ENCODE data around the gene HAUS7.

HAUS7 gene

GRCh38 chrX:153414856-153415510, 55.4 kb downstream of the HAUS7 start:
- TF ChIP-seq EZH2phosphoT487 (IDR thresholded peaks at IDR 0.05; ENCODE audit: borderline replicate concordance, low read length), result no peak
- TF ChIP-seq, protein P1, sequence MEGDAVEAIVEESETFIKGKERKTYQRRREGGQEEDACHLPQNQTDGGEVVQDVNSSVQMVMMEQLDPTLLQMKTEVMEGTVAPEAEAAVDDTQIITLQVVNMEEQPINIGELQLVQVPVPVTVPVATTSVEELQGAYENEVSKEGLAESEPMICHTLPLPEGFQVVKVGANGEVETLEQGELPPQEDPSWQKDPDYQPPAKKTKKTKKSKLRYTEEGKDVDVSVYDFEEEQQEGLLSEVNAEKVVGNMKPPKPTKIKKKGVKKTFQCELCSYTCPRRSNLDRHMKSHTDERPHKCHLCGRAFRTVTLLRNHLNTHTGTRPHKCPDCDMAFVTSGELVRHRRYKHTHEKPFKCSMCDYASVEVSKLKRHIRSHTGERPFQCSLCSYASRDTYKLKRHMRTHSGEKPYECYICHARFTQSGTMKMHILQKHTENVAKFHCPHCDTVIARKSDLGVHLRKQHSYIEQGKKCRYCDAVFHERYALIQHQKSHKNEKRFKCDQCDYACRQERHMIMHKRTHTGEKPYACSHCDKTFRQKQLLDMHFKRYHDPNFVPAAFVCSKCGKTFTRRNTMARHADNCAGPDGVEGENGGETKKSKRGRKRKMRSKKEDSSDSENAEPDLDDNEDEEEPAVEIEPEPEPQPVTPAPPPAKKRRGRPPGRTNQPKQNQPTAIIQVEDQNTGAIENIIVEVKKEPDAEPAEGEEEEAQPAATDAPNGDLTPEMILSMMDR (IDR thresholded peaks at IDR 0.05; ENCODE audit: low read depth, low read length, poor library complexity, severe bottlenecking), result no peak
- H3K4me3 ChIP-seq (ENCODE audit: low read length), result no peak overlapping the region
- H3K9me3 ChIP-seq (ENCODE audit: control insufficient read depth, insufficient read depth, low read length), result no peaks in the 10 kb centered on the region
- H3K27me3 ChIP-seq (ENCODE audit: control insufficient read depth, low read length), result no peaks in the 10 kb centered on the region
- no peak overlapping the region for H3K4me2 ChIP-seq (ENCODE audit: low read length)
- no peaks in the 10 kb centered on the region for H4K20me1 ChIP-seq (ENCODE audit: control insufficient read depth, insufficient read depth, low read depth, low read length)
- no peak overlapping the region for H3K27ac ChIP-seq (ENCODE audit: low read depth, low read length)
- no peaks in the 10 kb centered on the region for H3K36me3 ChIP-seq (ENCODE audit: control insufficient read depth, low read length)
- H3F3A ChIP-seq (ENCODE audit: control insufficient read depth, insufficient read depth), result no peaks in the 10 kb centered on the region
- peaks cover 19% of the 10 kb centered on the region for H3K4me1 ChIP-seq (ENCODE audit: control insufficient read depth, low read length)
- no peaks in the 10 kb centered on the region for H3K9me2 ChIP-seq (replicated peaks; ENCODE audit: control insufficient read depth, low read length)
- peaks cover 3% of the 10 kb centered on the region; the same call in 1 of the 2 replicates for H3K79me2 ChIP-seq (ENCODE audit: control insufficient read depth, low read length)

- Histone ChIP-seq H3K4me2 (ENCODE audit: low read length) (no peak overlapping the region), H3K9me2 (replicated peaks; ENCODE audit: control insufficient read depth, low read length) (no peaks in the 10 kb centered on the region), H3K36me3 (ENCODE audit: control insufficient read depth, low read length) (no peaks in the 10 kb centered on the region), H3K27me3 (ENCODE audit: control insufficient read depth, low read length) (no peaks in the 10 kb centered on the region), H3F3A (ENCODE audit: control insufficient read depth, insufficient read depth) (no peaks in the 10 kb centered on the region), H3K79me2 (ENCODE audit: control insufficient read depth, low read length) (peaks cover 3% of the 10 kb centered on the region; the same call in 1 of the 2 replicates), H3K9me3 (ENCODE audit: control insufficient read depth, insufficient read depth, low read length) (no peaks in the 10 kb centered on the region), H3K4me1 (ENCODE audit: control insufficient read depth, low read length) (peaks cover 19% of the 10 kb centered on the region), H3K4me3 (ENCODE audit: low read length) (no peak overlapping the region), H3K27ac (ENCODE audit: low read depth, low read length) (no peak overlapping the region), H4K20me1 (ENCODE audit: control insufficient read depth, insufficient read depth, low read depth, low read length) (no peaks in the 10 kb centered on the region)
- no peak for TF ChIP-seq EZH2phosphoT487 (IDR thresholded peaks at IDR 0.05; ENCODE audit: borderline replicate concordance, low read length)
- TF ChIP-seq, protein P1 (IDR thresholded peaks at IDR 0.05; ENCODE audit: low read depth, low read length, poor library complexity, severe bottlenecking), result no peak
These were observed 56.6 kb downstream of the HAUS7 start for GRCh38 chrX:153413731-153414130.

DNA sequence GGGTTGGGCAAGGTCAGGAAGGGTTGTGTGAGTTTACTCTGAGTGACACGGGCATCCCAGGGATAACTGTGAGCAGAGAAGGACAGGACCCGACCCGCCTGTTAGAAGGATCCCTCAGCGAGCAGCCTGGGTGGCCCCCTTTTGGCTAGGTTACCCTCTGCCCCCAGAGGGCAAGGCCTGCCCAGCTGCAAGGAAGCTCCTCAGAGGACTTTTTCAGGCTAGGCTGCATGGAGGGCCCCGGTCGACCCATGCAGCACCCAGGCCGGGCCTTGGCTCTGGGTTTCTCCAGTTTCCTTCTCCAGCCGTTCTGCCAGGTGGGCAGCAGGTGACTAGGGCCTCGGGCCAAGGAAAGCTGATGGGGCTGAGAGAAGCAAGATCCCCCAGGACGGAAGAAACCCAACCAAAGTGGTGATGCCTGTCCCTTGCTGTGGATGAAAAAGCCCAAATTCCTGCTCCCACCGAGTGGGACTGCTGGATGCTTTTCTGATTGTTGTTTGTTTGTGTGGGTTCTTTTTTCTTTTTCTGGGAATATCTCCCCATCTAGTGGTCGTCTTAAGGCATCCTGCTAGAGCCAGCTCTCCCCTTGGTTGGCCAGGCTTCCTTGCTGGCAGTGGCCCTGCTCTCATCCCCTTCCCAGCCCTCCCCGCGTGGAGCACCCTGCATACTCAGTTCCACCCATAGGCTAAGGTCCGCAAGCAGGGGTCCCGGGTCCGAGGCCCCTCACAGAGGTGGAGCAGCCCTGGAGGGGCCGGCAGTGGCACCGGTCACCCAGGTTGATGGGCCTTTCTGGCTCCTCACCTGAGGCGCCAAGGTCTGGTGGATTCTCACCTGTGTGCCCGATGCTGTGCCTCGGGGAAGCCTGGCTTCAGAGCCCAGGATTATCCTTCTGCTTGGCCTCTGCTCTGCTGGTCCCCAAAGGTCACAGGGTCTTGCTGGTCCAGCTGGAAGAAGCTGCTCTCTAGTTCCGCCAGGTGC, 57.3 kb downstream of the HAUS7 start:
- H3K4me1 ChIP-seq (ENCODE audit: control insufficient read depth, low read length), result peaks cover 19% of the 10 kb centered on the region
- H4K20me1 ChIP-seq (ENCODE audit: control insufficient read depth, insufficient read depth, low read depth, low read length), result no peaks in the 10 kb centered on the region
- no peaks in the 10 kb centered on the region for H3K9me2 ChIP-seq (replicated peaks; ENCODE audit: control insufficient read depth, low read length)
- H3K36me3 ChIP-seq (ENCODE audit: control insufficient read depth, low read length), result no peaks in the 10 kb centered on the region
- TF ChIP-seq EZH2phosphoT487 (IDR thresholded peaks at IDR 0.05; ENCODE audit: borderline replicate concordance, low read length), result no peak
- TF ChIP-seq, protein P1 (IDR thresholded peaks at IDR 0.05; ENCODE audit: low read depth, low read length, poor library complexity, severe bottlenecking), result no peak
- H3K27ac ChIP-seq (ENCODE audit: low read depth, low read length), result no peak overlapping the region
- H3K79me2 ChIP-seq (ENCODE audit: control insufficient read depth, low read length), result peaks cover 3% of the 10 kb centered on the region; the same call in 1 of the 2 replicates
- H3K9me3 ChIP-seq (ENCODE audit: control insufficient read depth, insufficient read depth, low read length), result no peaks in the 10 kb centered on the region
- H3K4me3 ChIP-seq (ENCODE audit: low read length), result peak overlapping the region; percentile 74
- H3K27me3 ChIP-seq (ENCODE audit: control insufficient read depth, low read length), result no peaks in the 10 kb centered on the region
- H3K4me2 ChIP-seq (ENCODE audit: low read length), result peak overlapping the region; percentile 77; the same call in 1 of the 2 replicates
- no peaks in the 10 kb centered on the region for H3F3A ChIP-seq (ENCODE audit: control insufficient read depth, insufficient read depth)
